ENCODE data around the gene DCK.
"Not testable (repeated sequence)": the region's sequence is repeated elsewhere in the genome, so short reads cannot be mapped to it uniquely, and the experiment has no call there.

Gene DCK

DNA sequence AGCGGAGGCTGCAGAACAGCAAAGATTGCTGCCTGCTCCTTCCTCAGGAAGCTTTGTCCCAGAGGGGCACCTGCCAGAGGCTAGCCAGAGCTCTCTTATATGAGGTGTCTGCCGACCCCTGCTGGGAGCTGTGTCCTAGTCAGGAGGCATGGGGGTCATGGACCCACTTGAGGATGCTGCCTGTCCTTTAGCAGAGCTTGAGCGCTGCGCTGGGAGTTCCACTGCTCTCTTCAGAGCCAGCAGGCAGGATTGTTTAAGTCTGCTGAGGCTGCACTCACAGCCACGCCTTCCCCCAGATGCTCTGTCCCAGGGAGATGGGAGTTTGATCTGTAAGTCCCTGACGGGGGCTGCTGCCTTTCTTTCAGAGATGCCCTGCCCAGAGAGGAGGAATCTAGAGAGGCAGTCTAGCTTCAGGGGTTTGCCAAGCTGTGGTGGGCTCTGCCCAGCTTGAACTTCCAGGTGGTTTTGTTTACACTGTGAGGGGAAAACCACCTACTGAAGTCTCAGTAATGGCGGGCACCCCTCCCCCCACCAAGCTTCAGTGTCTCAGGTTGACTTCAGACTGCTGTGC lies 10.9 kb downstream of the DCK start:
- DNase-seq, result peak; percentile 19

DNA sequence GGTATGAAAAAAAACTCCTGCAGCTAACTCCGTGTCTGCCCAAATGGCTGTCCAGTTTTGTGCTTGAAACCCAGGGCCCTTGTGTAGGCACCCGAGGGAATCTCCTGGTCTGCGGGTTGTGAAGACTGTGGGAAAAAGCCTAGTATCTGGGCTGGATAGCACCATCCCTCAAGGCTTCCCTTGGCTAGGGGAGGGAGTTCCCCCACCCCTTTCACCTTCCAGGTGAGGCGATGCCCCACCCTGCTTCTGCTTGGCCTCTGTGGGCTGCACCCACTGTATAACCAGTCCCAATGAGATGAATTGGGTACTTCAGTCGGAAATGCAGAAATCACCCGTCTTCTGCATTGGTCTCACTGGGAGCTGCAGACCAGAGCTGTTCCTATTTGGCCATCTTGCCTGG lies 11.6 kb downstream of the DCK start:
- not testable (repeated sequence) for DNase-seq

DNA sequence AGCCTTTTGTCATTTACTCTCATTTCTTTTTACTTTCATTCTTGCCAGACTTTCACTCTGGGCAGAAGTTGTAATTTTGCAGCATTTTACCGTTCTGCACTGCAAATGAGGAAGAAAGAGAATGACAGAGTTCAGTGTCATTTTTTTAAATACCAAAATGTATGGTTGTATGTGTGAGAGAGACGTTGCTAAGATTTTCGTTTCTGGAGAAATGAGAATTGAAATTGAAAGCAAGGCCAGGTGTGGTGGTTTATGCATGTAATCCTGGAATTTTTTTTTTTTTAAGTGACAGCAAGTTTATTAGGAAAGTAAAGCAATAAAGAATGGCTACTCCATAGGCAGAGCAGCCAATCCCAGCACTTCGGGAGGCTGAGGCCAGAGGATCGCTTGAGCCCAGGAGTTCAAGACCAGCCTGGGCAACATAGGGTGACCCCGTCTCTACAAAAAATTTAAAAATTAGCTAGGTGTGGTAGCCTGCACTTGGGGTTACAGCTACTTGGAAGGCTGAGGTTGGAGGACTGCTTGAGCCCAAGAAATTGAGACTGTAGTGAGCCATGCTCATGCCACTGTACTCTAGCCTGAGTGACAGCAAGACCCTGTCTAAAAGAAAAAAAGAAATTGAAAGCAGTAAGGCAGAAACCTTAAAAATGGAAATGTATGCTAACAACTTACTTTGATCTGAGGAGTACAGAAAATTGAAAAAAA lies 12.9 kb downstream of the DCK start:
- DNase-seq, result peak; percentile 64

DNA sequence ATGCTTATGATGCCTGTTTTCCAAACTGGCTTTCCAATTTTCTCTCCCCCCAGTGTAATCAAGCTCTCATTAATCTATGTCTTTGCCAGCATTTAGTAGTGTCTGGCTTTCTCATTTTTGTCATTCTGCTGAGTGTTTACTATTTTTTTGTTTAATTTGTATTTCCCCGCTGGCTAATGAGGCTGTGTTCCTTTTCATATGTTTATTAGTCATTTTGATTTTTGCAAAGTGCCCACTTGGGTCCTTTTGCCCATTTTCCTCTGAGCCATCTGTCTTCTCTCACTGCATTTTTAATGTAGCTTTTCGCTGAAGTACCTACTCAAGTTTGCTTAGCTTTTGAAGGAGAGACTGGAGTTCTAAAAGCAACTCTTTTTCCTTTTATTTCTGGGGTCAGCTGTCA lies 14.7 kb downstream of the DCK start:
- no peak for DNase-seq

DNA sequence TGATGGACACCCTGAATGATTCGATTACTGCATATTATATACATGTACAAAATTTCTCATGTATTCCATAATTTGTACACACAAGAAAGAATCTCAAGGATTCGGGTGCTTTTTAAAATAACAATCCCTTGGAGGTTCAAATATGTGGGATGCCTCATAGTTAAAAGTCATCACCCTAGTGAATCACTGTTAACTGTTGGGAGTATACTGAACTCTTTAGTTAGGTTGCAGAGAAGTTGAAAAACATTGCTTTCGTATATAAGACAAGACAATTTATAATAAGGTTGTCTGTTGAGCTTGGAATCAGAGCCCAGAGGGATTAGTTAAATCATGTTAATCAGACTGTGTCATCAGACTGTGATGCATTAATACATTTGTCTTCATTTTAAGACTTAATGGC lies 15.6 kb downstream of the DCK start:
- DNase-seq, result no peak

DNA sequence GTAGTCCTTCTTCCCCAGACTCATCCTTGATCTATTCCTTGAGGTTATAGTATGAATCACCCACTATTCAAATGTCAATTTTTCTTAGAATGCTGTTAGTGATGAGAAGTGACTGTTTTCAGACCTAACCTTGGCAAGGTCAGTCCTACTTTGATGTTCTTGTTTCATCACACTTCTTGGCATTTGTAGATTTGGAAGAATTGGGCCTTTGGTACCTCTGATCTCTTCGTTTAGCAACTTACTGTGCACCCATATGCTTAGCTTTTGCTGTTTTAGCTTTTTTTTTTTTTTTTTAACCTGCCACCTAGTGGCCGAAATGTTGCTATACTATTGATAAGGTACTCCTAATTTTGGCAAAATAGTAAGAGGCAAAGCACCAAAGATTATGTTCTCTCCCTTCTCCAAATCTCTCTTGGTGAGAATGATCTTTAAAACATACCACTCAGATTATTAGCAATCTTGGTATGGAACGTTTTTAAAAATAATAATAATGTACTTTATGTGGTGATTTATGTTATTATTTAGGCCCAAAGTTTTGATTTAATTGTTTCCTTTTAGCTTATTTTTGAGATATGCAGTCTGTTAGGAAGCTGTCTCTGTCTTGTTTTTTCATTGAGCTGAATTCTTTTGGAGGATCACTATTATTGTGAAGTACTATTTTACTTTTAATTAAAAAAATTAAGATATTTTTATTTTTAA lies 16.6 kb downstream of the DCK start:
- DNase-seq, result peak; percentile 26

DNA sequence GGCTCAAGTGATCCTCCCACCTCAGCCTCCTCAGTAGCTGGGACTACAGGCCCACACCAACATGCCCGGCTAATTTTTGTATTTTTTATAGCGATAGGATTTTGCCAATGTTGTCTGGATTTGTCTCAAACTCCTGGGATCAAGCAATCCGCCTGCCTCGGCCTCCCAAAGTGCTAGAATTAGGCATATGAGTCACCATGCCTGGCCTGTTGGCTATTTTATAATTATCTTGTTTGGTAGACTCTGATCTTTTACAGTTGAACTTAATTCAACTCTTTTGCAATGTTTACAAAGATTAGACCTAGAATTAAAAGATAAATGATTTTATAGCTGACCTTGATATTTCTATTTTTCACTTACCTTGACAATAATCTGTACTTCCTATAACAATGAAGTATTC lies 18.0 kb downstream of the DCK start:
- no peak for DNase-seq

DNA sequence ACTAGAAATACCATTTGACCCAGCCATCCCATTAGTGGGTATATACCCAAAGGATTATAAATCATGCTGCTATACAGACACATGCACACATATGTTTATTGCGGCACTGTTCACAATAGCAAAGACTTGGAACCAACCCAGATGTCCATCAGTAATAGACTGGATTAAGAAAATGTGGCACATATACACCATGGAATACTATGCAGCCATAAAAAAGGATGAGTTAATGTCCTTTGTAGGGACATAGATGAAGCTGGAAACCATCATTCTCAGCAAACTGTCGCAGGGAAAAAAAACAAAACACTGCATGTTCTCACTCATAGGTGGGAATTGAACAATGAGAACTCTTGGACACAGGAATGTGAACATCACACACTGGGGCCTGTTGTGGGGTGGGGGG lies 23.9 kb downstream of the DCK start:
- not testable (repeated sequence) for DNase-seq

DNA sequence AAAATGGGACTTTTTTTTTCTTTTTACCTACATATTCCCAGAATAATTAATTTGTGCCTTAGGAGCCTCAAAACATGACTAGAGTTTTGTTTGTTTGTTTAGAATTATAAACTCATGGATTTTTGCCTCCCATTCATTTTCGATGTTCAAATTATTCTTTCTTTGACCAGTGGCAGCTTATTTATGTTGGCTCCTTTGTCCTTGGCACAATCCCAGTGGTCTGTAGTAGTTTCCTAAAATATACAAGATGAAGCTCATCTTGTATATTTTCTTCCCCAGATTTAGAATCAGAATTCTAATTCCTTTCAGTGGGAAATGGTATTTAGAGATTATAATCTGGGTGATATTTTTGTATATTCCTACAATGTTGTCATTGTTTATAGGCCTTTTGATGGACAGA lies 27.2 kb downstream of the DCK start:
- DNase-seq, result no peak

DNA sequence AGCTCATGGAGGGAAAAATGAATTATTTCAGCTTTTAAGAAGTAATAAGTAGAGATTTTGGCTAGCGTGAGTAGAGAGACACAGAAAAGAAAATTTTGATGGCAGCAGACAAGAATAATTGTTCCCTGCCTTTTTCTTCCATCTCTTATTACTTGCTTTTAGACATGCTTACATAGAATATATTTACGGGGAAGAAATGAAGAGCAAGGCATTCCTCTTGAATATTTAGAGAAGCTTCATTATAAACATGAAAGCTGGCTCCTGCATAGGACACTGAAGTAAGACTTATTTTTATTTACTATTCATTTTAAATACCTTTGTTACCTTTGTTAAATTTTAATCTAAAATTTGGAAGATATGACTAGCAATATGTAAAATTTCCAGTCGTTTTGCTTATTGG lies 32.2 kb downstream of the DCK start:
- DNase-seq, result no peak

DNA sequence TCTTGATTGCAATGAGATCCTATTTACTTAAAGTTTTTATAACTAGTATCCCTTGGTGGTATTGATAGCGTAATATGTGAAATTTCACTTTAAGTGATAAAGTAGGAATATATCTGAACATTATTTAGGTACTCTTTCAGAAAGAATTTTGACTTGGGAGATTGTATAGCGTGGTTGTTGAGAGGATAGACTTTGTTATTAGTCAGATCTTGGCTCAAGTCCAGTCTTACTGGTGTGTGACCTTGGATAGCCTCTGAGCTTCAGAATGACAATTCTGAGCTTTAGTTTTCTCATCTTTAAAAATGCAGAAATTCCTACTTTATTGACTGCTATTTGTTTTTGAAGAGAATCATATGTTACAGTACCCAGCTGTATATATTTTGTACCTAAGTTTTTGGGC lies 32.6 kb downstream of the DCK start:
- peak; percentile 24 for DNase-seq

DNA sequence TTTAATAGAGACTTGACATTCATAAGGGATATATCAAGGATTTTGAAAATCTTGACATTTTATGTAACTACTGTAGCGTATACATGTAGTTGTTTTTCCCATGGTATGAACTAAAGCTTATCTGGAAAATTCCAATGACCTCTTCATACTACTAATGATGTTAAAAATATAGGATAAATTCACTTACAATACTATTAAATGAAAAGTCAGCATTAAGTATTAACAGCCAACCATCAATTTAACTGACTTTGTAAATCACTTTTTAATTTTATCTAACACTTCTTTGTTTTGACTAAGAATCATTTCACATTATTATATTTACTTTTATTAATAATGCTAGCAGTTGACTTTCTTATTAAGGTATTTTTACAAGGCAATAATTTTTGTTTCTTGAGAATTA lies 34.2 kb downstream of the DCK start:
- no peak for DNase-seq

DNA sequence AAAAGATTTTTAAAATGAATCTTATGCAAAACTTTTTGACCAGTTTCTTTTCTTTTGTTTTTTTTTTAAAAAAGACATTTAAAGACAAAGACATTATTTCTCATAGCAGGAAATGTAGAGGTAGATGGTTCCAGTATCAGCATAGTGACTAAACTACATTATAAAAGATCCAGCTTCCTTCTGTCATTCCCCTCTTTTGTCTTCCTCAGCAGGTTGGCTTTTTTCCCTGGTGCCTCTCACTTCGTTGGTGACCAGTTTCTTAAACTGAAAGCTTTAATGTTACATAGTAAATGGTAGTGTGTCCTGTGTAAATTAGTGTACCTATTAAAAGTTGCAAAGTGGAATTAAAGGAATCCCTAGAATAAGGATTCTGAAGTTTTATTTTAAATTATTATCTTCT lies 36.1 kb downstream of the DCK start:
- DNase-seq, result no peak

DNA sequence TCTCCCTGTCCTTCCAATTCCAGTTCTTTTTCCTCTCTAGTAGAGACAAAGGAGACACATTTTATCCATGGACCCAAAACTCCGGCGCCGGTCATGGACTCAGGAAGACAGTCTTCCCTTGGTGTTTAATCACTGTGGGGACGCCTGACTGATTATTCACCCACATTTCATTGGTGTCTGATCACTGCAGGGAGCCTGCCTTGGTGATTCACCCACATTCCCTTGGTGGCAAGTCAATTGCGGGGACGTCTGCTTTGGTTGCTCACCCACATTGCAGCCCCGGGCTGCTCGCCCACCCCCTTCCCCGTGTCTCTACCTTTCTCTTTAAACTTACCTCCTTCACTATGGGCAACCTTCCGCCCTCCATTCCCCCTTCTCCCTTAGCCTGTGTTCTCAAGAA lies 38.7 kb downstream of the DCK start:
- DNase-seq, result not testable (repeated sequence)

DNA sequence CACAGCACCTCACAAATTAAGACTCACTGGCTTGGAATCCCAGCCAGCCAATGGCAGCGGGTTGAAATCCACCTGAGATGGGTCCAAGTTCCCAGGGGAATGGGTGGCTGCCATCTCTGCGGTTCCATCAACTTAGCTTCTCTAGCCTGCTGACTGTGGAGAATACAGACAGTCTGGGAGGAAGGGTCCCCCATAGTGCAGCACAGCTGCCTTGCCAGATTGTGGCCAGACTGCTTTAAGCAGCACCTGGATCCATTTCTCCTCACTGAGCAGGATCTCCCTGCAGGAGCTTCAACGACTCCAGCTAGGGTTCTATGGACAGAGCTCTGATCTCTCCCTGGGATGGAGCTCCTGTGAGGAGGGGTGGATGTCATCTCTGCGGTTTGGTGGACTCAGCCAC lies 51.8 kb downstream of the DCK start:
- no peak for DNase-seq

DNA sequence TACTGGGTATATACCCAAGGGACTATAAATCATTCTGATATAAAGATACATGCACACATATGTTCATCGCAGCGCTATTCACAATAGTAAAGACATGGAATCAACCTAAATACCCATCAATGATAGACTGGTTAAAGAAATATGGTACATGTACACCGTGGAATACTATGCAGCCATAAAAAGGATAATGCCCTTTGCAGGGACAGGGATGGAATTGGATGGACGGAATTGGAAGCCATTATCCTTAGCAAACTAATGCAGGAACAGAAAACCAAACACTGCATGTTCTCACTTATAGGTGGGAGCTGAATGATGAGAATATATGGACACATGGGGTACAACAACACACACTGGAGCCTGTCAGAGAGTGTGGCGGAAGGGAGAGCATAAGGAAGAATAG lies 55.9 kb downstream of the DCK start:
- DNase-seq, result no peak

DNA sequence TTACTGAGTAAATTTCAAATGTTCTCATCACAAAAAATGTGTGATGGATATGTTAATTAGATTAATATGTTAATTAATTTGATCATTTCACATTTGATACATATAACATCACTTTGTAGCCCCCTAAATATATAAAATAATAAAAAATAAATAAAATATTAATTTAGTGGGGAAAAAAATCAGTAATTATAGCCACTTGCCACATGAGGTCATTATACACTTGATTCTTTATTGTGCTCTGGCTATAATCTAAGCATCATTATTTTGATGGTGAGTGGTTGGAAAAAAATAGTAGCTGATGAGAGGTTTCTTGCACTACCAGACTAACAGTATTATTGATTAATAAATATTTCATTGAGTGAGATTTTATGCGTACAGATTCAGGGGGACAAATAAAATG lies 57.4 kb downstream of the DCK start:
- DNase-seq, result no peak

DNA sequence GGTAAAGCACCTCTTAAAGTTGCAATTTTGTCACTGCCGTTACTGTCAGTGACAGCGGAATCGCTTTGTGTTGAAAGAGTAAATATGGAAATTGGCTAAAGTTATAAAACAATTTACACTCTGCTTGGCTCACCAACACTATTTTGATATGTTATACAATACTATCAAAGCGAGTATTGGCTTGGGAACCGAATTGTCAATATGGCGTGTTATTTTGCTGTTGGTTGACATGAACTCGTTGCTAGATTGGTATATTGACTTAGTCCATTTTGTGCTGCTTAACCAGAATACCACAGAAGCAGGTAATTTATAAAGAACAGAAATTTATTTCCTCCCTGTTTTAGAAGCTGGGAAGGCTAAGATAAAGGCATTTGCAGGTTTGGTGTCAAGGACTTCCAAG lies 58.6 kb downstream of the DCK start:
- no peak for DNase-seq

DNA sequence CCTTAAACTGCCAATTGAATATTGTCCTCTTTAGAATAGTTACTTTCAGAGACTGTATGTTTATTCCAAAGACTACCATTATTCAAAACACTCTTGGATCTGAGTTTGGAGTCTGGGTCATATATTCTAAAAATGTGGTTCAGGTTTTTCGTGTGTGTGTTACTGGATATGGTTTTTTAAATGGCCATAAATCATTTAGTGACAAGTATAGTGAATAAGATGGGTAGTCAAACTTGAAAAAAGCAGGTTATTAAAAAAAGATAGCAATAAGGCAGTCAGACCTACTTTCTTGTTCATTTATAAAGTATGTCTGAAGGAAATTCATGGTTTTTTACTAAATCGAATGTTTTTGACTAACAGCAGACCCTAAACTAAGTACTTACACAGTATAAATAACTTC lies 59.3 kb downstream of the DCK start:
- DNase-seq, result no peak

DNA sequence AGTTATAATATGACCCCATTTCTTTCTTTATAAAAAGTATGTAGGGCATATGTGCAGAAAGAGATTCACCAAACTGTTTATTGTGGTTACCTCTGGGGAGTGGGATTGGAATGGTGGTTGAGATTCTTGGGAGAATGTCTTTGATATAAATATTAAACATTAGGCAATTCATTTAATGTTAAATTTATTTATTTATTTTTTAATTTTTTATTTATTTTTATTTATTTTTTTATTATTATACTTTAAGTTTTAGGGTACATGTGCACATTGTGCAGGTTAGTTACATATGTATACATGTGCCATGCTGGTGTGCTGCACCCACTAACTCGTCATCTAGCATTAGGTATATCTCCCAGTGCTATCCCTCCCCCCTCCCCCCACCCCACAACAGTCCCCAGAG lies 60.2 kb downstream of the DCK start:
- DNase-seq, result not testable (repeated sequence)

DNA sequence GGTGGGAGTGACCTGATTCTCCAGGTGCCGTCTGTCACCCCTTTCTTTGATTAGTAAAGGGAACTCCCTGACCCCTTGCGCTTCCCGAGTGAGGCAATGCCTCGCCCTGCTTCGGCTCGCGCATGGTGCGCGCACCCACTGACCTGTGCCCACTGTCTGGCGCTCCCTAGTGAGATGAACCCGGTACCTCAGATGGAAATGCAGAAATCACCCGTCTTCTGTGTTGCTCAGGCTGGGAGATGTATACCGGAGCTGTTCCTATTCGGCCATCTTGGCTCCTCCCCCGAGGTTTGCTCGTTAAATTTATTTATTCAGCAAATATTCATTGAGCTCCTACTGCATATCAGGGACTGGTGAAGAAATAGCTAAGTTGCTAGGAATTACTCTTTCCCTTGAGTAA lies 66.1 kb downstream of the DCK start:
- not testable (repeated sequence) for DNase-seq

DNA sequence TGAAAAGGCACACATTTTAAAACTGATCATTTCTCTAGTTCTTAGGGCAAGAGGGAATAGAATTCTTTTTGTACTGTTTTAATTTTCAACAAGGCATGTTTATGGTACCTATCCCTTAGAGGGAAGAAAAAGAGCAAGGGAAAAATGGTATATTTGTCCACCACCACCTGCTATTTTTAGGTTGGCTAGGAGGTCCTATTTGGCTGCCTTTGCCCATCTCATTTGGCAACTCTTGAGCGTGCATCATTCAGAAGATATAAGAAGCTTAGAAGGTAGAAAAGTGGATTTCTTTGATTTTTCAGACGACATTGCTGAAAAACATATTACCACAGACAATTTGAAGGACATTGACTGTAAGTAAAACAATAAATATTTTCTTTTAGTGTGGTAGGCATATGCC lies 69.0 kb downstream of the DCK start:
- DNase-seq, result no peak

DNA sequence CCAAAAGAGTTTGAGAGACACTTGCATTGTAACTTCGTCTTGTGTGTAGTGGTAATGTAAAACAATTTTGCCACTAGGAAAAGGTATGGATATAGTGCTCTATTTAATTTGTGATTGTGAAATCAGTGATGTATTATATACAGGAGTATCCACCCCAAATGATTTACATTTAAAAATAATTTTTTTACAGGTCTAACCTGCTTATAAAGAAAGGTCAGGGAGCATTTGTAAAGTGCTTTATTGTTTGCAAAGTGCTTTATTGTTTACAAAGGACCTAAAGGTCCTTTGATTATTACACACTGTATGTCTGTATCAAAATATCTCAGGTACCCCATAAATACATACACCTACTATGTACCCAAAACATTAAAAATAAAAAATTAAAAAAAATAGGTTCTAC lies 70.3 kb downstream of the DCK start:
- no peak for DNase-seq

DNA sequence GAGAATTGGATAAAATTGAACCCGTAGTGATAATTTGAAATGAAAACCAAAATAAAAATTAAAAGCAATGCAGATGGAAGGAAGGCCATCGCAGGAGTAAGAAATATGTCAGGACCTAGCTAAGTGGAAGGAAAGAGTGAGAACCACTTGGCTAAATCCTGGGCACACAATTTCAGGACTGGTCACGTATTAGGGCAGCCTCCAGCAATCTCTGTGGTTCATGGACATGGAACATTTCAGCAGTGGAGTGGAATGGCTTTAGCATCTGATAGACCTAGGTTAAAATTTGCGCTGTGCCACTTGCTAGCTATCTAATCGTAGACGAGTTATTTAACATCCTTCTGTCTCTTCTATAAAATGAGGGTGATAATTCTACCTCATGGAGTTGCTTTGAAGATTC lies 71.1 kb downstream of the DCK start:
- DNase-seq, result no peak
